Mucosa of rectum (tissue), 2 donors: Measurements from ENCODE around the gene FIGLA.
"Not testable (repeated sequence)": the region's sequence is repeated elsewhere in the genome, so short reads cannot be mapped to it uniquely, and the experiment has no call there.

Experiments
- H3K27ac ChIP-seq, 2 donors: one replicate each; pipeline ENCODE4 v1.7.0; 2013; ENCODE audit warnings: inconsistent platforms in 2 of 2, low read depth in 2 of 2, low read length in 2 of 2
- H3K27me3 ChIP-seq, 2 donors: one replicate each; pipeline ENCODE4 v1.7.0; 2013; ENCODE audit warnings: low read length in 2 of 2; ENCODE audit not compliant: control insufficient read depth in 2 of 2, insufficient read depth in 2 of 2
- H3K36me3 ChIP-seq, 2 donors: one replicate each; pipeline ENCODE4 v1.7.0; 2013; ENCODE audit warnings: low read length in 2 of 2; ENCODE audit not compliant: control insufficient read depth in 2 of 2, insufficient read depth in 2 of 2
- H3K4me1 ChIP-seq, 2 donors: one replicate each; pipeline ENCODE4 v1.7.0; 2013; ENCODE audit warnings: low read length in 2 of 2, mild to moderate bottlenecking in 1 of 2; ENCODE audit not compliant: control insufficient read depth in 2 of 2, insufficient read depth in 2 of 2
- H3K4me3 ChIP-seq, 2 donors: one replicate each; pipeline ENCODE4 v1.7.0; 2013; ENCODE audit warnings: low read length in 2 of 2
- H3K9ac ChIP-seq, 2 donors: one replicate each; pipeline ENCODE4 v1.7.0; 2013; ENCODE audit warnings: low read length in 2 of 2, low read depth in 1 of 2, mild to moderate bottlenecking in 1 of 2
- H3K9me3 ChIP-seq, 2 donors: one replicate each; pipeline ENCODE4 v1.7.0; 2013; ENCODE audit warnings: low read length in 2 of 2; ENCODE audit not compliant: control insufficient read depth in 2 of 2
- donor health status: healthy.
- donor health status: Normal muscosa, but diverticular disease.

FIGLA gene

DNA sequence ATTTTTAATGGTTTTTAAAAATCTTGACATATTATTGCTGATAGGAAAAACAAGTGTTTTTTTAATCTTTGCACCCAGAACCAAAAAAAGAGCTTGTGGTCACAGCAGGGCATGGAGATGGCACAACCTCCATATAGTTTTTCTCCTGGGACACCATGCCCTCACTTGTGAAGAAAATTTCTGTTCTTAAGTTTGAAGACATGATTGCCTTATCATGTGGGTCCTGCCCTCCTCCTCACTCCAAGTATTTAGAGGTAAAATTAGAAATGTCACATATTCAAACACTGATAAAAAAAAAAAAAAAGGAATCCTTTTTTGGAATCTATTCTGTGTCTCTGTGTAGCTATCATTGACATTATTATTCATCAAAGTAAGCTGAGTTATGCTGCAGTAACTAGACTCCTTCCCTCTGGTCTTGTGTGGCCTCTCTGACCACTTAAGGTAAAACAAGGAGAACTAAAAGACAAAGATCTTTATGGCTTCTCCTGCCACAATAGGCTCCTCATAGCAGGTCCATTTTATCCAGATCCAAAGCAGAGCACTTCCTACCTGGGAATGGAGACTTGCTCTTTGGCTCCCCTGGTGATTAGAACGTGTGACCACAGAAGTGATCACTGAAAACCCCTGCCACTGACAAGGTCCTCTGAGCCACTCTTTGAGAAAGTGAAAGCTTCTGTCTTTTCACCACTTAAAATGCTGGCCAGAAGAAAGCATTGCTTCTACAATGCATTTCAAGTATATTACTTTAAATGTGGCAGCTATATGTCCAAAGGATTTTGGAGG, 42.2 kb downstream of the FIGLA start:
- Histone ChIP-seq H3K27ac (no peak overlapping the region), H3K27me3 (peaks cover 0 to 3% of the 10 kb centered on the region in 2 donors), H3K4me1 (no peaks in the 10 kb centered on the region), H3K9me3 (no peaks in the 10 kb centered on the region), H3K4me3 (no peak overlapping the region), H3K36me3 (no peaks in the 10 kb centered on the region), H3K9ac (no peak overlapping the region)

DNA sequence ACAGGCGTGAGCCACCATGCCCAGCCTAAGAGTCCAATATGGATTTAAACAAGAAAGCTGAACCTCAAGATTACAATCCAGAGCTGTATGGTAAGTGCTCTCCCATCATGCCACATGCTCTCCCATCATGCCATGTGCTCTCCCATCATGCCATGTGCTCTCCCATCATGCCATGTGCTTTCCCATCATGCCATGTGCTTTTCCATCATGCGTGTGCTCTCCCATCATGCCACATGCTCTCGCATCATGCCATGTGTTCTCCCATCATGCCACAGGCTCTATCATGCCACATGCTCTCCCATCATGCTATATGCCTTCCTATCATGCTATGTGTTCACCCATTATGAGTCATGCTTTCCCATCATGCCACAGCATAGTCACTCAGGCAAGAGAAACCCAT, 43.2 kb downstream of the FIGLA start:
- H3K9me3 ChIP-seq, result no peaks in the 10 kb centered on the region
- H3K4me3 ChIP-seq, result no peak overlapping the region
- H3K36me3 ChIP-seq, result no peaks in the 10 kb centered on the region
- no peak overlapping the region for H3K9ac ChIP-seq
- H3K27me3 ChIP-seq, result peaks cover 0 to 3% of the 10 kb centered on the region in 2 donors
- no peak overlapping the region for H3K27ac ChIP-seq
- no peaks in the 10 kb centered on the region for H3K4me1 ChIP-seq

DNA sequence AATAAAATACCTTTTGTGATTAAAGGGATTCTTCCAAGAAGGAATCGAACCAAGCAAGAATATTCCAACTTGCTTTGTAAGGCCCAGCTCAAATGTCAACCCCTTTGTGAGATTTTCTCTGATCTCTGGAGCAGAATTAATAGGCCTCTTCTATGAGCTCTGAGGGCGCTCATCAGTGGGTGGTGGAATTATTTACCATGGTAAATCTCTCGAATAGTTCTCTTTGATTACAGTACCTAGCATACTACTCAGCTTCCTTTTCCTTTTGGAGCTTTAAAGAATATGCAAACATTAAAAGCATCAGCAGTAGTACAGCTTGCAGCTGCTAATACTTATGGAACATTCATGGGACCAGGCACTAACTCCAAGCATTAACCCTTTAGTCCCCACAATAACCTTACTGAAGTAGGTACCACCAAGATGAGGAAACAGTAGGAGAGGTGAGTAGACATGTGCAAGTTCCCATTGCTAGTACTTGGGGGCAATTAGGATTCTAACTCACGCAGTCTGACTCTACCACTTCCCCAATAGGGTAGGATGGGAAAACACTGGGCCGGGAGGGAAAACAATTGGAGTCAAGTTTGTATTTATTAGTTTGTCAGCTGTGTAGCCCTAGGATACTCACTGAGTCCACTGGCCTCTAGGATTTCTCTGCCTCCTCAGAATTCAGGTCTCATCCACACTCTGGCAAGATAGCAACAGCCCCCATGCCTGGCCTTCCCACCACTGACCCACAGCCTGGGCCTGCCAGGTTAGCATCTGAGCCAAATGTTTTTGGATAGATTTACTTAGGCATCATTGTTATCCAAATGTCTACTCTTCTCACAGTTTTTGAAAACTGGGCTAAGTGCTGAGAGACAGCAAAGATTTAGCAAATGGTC, 44.1 kb downstream of the FIGLA start:
- H3K27ac ChIP-seq, result no peak overlapping the region
- no peak overlapping the region for H3K4me3 ChIP-seq
- H3K9me3 ChIP-seq, result no peaks in the 10 kb centered on the region
- H3K36me3 ChIP-seq, result no peaks in the 10 kb centered on the region
- peaks cover 0 to 3% of the 10 kb centered on the region in 2 donors for H3K27me3 ChIP-seq
- no peaks in the 10 kb centered on the region for H3K4me1 ChIP-seq
- no peak overlapping the region for H3K9ac ChIP-seq

DNA sequence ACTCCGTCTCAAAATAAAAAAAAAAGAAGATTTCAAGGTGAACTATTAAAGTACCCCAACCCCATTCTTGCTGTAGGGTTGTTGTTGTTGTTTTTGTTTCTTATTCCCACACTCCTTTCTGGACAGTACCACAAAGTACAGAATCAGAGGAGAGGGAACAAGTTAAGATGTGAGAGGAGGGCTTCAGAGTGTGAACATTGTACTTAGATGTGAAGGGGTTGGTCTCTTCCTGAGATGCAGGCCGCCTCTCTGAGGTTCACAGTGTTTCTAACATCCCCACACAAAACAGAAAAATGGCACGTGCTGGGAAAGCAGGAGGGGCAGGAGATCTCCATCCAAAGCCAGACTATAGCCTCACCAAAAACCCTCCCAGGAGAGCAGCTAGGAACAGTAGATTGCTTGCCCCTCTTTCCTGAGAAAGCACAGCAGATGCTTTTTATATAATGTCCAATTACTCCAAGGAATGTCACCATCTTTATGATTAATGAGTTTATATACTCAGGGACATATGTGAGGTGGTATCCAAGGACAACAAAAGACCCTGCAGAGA, 45.1 kb downstream of the FIGLA start:
- H3K27ac ChIP-seq, result no peak overlapping the region
- H3K4me3 ChIP-seq, result no peak overlapping the region
- no peaks in the 10 kb centered on the region for H3K9me3 ChIP-seq
- peaks cover 0 to 6% of the 10 kb centered on the region in 2 donors for H3K27me3 ChIP-seq
- no peak overlapping the region for H3K9ac ChIP-seq
- H3K4me1 ChIP-seq, result no peaks in the 10 kb centered on the region
- H3K36me3 ChIP-seq, result no peaks in the 10 kb centered on the region

DNA sequence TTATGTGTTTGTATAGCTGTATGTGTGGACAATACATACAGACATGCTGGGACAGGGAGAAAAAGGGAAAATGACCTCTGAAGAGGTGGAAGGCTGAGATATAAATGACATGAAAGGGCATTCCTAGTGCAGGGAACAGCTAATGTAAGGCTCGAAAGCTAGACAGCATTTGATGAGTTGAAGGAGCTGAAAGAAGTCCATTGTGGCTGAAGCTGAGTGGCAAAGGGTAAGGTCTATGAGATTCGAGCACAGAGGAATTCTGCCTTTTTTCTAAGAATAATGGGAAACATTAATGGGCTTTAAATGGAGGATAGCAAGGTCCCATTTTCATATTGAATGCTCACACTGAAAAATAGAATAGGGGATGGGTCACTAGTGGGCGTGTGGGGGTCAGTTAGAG, 46.0 kb downstream of the FIGLA start:
- Histone ChIP-seq H3K27ac (no peak overlapping the region), H3K9me3 (no peaks in the 10 kb centered on the region)

DNA sequence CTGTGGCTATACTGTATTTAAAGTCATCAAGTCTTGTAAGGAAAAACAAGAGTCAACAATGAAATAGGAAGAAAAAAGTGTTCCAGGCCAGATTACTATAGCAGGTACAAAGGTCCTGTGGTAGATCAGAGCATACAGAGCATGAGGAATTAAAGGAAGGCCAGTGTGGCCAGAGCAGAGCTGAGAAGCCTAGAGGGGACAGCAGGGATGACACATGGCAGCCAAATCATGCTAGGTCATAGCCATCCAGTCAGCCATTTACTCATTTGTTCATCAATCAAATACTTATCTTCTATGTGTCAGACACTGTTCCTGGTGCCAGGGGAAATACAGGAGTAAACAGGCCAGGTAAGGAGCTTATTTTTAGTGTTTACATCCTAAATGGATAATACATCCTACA, 46.8 kb downstream of the FIGLA start:
- Histone ChIP-seq H3K9me3 (no peaks in the 10 kb centered on the region), H3K4me3 (no peak overlapping the region), H3K27ac (no peak overlapping the region), H3K4me1 (no peaks in the 10 kb centered on the region), H3K27me3 (peaks cover 0 to 3% of the 10 kb centered on the region in 2 donors), H3K36me3 (no peaks in the 10 kb centered on the region), H3K9ac (no peak overlapping the region)

More for the DNA sequence above, 46.0 kb downstream of the FIGLA start:
- Histone ChIP-seq H3K36me3 (no peaks in the 10 kb centered on the region), H3K4me1 (no peaks in the 10 kb centered on the region), H3K27me3 (peaks cover 0 to 5% of the 10 kb centered on the region in 2 donors), H3K9ac (no peak overlapping the region), H3K4me3 (no peak overlapping the region)

DNA sequence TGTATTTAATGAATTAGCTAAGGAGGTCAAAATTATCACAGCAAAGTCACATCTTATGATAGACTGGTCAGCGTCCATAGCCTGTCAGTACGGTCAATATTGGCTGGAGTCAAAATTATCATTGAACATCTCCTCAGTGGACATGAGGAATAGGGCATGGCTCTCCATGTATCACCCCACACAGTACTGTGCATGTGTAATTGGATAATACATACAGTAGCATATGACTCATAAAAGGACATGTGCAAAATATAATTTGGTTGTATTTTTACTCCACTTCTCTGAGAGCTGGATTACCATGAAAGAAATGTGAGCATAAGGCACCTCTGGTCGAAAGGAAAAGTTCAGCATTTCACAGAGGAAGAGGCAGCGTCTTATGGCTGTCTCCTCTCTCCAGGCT, 47.4 kb downstream of the FIGLA start:
- no peaks in the 10 kb centered on the region for H3K9me3 ChIP-seq
- H3K27me3 ChIP-seq, result peaks cover 0 to 3% of the 10 kb centered on the region in 2 donors
- no peaks in the 10 kb centered on the region for H3K36me3 ChIP-seq
- no peak overlapping the region for H3K27ac ChIP-seq
- no peak overlapping the region for H3K4me3 ChIP-seq
- H3K4me1 ChIP-seq, result no peaks in the 10 kb centered on the region
- no peak overlapping the region for H3K9ac ChIP-seq

DNA sequence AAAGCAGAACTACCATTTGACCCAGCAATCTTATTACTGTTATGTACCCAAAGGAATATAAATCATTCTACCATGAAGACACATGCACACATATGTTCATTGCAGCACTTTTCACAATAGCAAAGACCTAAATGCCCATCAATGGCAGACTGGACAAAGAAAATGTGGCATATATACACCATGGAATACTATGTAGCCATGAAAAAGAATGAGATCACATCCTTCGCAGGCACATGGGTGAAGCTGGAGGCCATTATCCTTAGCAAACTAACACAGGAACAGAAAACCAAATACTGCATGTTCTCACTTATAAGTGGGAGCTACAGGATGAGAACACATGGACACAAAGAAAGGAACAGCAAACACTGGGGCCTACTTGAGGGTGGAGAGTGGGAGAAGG, 51.0 kb downstream of the FIGLA start:
- H3K9ac ChIP-seq, H3K4me3 ChIP-seq, H3K27ac ChIP-seq, H3K36me3 ChIP-seq, H3K27me3 ChIP-seq, H3K9me3 ChIP-seq, H3K4me1 ChIP-seq: not testable (repeated sequence)

DNA sequence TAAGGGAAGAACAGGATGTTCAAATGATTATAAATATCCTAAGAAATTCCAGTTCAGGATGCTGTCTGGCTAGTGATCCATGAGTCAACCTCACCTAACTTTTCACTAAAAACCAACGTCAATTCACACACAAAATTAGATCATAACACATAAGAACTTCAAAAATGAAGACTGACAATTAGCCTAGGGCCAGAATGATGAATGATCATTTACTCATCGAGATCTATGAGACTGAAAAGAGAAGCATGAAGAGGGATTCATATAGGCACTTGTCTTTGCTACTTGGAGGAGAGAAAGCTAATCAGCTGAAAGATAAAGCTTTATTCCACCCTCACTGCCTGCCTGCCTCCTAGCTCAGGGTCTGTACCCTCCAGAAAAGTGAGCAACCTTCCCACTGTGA, 52.3 kb downstream of the FIGLA start:
- no peak overlapping the region for H3K27ac ChIP-seq
- H3K9me3 ChIP-seq, result no peaks in the 10 kb centered on the region
- H3K36me3 ChIP-seq, result no peaks in the 10 kb centered on the region
- H3K4me1 ChIP-seq, result no peaks in the 10 kb centered on the region
- peaks cover 4 to 10% of the 10 kb centered on the region in 2 donors for H3K27me3 ChIP-seq
- no peak overlapping the region for H3K9ac ChIP-seq
- H3K4me3 ChIP-seq, result no peak overlapping the region

DNA sequence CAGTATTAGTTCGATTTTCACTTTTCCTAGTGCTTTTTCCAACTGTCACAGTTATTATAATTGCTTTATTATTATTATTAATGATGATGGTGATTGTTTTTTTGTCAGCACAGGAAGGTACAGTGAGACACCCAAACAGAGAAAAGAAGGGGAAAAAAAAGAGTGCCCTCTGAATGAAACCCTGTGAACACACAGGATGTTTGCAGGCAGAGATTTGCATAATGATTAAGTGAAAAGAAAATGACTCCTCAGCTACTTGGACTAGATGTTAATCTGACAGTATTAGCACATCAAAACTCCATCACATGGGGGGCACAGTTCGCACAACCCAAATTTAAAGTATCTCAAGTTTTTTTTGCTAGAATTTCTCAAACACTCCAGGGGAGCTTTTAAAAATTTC, 55.4 kb downstream of the FIGLA start:
- H3K4me1 ChIP-seq, result no peaks in the 10 kb centered on the region
- H3K9ac ChIP-seq, result no peak overlapping the region
- H3K27ac ChIP-seq, result no peak overlapping the region
- peaks cover 4 to 7% of the 10 kb centered on the region in 2 donors for H3K27me3 ChIP-seq
- H3K9me3 ChIP-seq, result no peaks in the 10 kb centered on the region
- H3K4me3 ChIP-seq, result no peak overlapping the region
- H3K36me3 ChIP-seq, result no peaks in the 10 kb centered on the region
